K562 (cell line): ENCODE results near the gene HORMAD1. TPM values are rescaled to one million over a fixed set of nuclear protein-coding genes. Genes with fewer than 3 reads are reported as not detected.

Experiments
- ATAC-seq: fragments of 200-7000 bp; cut with Tn5 transposase; 3 replicates; pipeline ENCODE4 v1.9.1; 2020; ENCODE audit warnings: moderate library complexity
- BruUV-seq: library from RNA; stranded (reverse); fragments of 400-500 nt; replicated peaks from 2 replicates; lab custom pipeline; 2021; lab: Mats Ljungman, UMichigan
- CTCF ChIA-PET: fragments of 300-600 bp; formaldehyde crosslinking; extraction: SDS; loops from one replicate; lab custom pipeline; 2021; ENCODE audit warnings: low intra/inter-chr PET ratio; lab: Yijun Ruan, JAX
- POLR2A ChIA-PET: fragments of 300-600, 350-650 bp; sonication (Branson Sonifier 250); formaldehyde crosslinking; extraction: SDS; loops from one replicate; lab custom pipeline; 2021; ENCODE audit warnings: antibody characterized with exemption, inconsistent platforms; lab: Yijun Ruan, JAX
- DNase-seq, 4 experiments: peaks; one replicate each; pipeline versions ENCODE4 v3.0.0 to v3.0.0-alpha.2; 2011 to 2018; ENCODE audit warnings: low spot score in 3 of 4, mixed read lengths in 3 of 4; ENCODE audit errors: extremely low read depth in 1 of 4
- FAIRE-seq: peaks from 2 replicates; lab custom pipeline; 2011; peaks lifted over from hg19 to GRCh38; lab: Jason Lieb, UNC
- H2AFZ ChIP-seq: 2 replicates; pipeline ENCODE4 v1.6.0; 2011; ENCODE audit warnings: low read depth, low read length, control low read depth, inconsistent platforms
- H3K27ac ChIP-seq: fragments of 200-600 bp; 3 replicates; pipeline ENCODE4 v1.8.0; 2011; ENCODE audit warnings: low read depth, mild to moderate bottlenecking, control low read depth, inconsistent platforms, low read length, moderate library complexity, mixed read lengths; ENCODE audit errors: extremely low read depth
- H3K27me3 ChIP-seq, 2 experiments: fragments of 300-600 bp in 1 of 2; 2 replicates in 1 of 2; 3 replicates in 1 of 2; pipeline versions ENCODE4 v1.6.0 to v1.8.0; 2011; ENCODE audit warnings: inconsistent platforms in 2 of 2, low read length in 2 of 2, mild to moderate bottlenecking in 1 of 2, mixed read lengths in 1 of 2, moderate library complexity in 1 of 2; ENCODE audit not compliant: control insufficient read depth in 2 of 2, insufficient read depth in 2 of 2
- H3K36me3 ChIP-seq: fragments of 300-600 bp; 3 replicates; pipeline ENCODE4 v1.8.0; 2011; ENCODE audit warnings: mild to moderate bottlenecking, low read length, inconsistent platforms; ENCODE audit not compliant: control insufficient read depth, insufficient read depth
- H3K4me1 ChIP-seq, 2 experiments: fragments of 200-600 bp in 1 of 2; replicated peaks in 1 of 2; 2 replicates in 1 of 2; 3 replicates in 1 of 2; pipeline versions ENCODE4 v1.5.1 to v1.8.0; 2011; ENCODE audit warnings: inconsistent platforms in 2 of 2, low read length in 2 of 2, mild to moderate bottlenecking in 1 of 2, mixed read lengths in 1 of 2, moderate library complexity in 1 of 2; ENCODE audit not compliant: control insufficient read depth in 2 of 2, insufficient read depth in 2 of 2
- H3K4me2 ChIP-seq: 2 replicates; pipeline ENCODE4 v1.6.1; 2011; ENCODE audit warnings: low read length, control low read depth, inconsistent platforms, mixed read lengths; ENCODE audit not compliant: insufficient read depth
- H3K4me3 ChIP-seq: fragments of 200-600 bp; sonication (generic), shearing (Covaris generic); 2 replicates; pipeline ENCODE4 v1.5.1; 2016; ENCODE audit warnings: control low read depth, inconsistent platforms
- H3K79me2 ChIP-seq: fragments of 200-600 bp; 3 replicates; pipeline ENCODE4 v1.8.0; 2011; ENCODE audit warnings: low read length, inconsistent platforms; ENCODE audit not compliant: control insufficient read depth, insufficient read depth
- H3K9ac ChIP-seq, 2 experiments: 2 replicates each; pipeline versions ENCODE4 v1.6.0 to v1.6.1; 2011; ENCODE audit warnings: low read depth in 2 of 2, low read length in 2 of 2, control low read depth in 1 of 2, inconsistent platforms in 1 of 2, mild to moderate bottlenecking in 1 of 2, mixed read lengths in 1 of 2; ENCODE audit not compliant: insufficient read depth in 1 of 2
- H3K9me1 ChIP-seq: one replicate; pipeline ENCODE4 v1.6.0; 2011; ENCODE audit warnings: inconsistent platforms, mild to moderate bottlenecking, low read length, moderate library complexity; ENCODE audit not compliant: control insufficient read depth, insufficient read depth
- H3K9me3 ChIP-seq: replicated peaks from 2 replicates; pipeline ENCODE4 v1.5.1; 2011; ENCODE audit warnings: low read depth, low read length, inconsistent platforms; ENCODE audit not compliant: control insufficient read depth, insufficient read depth
- H4K20me1 ChIP-seq: replicated peaks from 2 replicates; pipeline ENCODE4 v1.6.1; 2011; ENCODE audit warnings: low read length, inconsistent platforms, mixed read lengths; ENCODE audit not compliant: control insufficient read depth, insufficient read depth
- ETV5 ChIP-seq: sonication (generic); formaldehyde crosslinking; IDR thresholded peaks from 2 replicates; pipeline ENCODE4 v1.4.0; 2020; ENCODE audit warnings: low read depth, mild to moderate bottlenecking, missing genetic modification reagents
- KDM2B ChIP-seq: fragments of 250-450 bp; sonication (Bioruptor Pico); IDR thresholded peaks from 2 replicates; pipeline ENCODE4 v1.8.0; 2021; ENCODE audit warnings: mild to moderate bottlenecking, moderate library complexity
- MITF ChIP-seq: IDR thresholded peaks from 2 replicates; pipeline ENCODE4 v1.6.1; 2014; ENCODE audit warnings: antibody characterized with exemption
- NCOA4 ChIP-seq: fragments of 450-650 bp; IDR thresholded peaks from 2 replicates; pipeline ENCODE4 v1.6.1; 2018; ENCODE audit warnings: mild to moderate bottlenecking; ENCODE audit not compliant: partially characterized antibody
- NFATC3 ChIP-seq: fragments of 450-650 bp; IDR thresholded peaks from 2 replicates; pipeline ENCODE4 v1.6.1; 2017; ENCODE audit warnings: mild to moderate bottlenecking
- PHB2 ChIP-seq: fragments of 450-650 bp; IDR thresholded peaks from 2 replicates; pipeline ENCODE4 v1.6.1; 2017; ENCODE audit warnings: low read depth
- POLR2H ChIP-seq: IDR thresholded peaks from 2 replicates; pipeline ENCODE4 v1.6.1; 2016; ENCODE audit warnings: missing genetic modification characterization, low read depth, mild to moderate bottlenecking, control low read depth, missing compliant biosample characterization, moderate library complexity
- PTRF ChIP-seq: fragments of 450-650 bp; IDR thresholded peaks from 2 replicates; pipeline ENCODE4 v1.6.1; 2016; ENCODE audit warnings: mild to moderate bottlenecking, missing genetic modification characterization, missing compliant biosample characterization
- RBM14 ChIP-seq: fragments of 200-400 bp; formaldehyde crosslinking; IDR thresholded peaks from 2 replicates; pipeline ENCODE4 v1.6.1; 2018; ENCODE audit warnings: low read depth, mild to moderate bottlenecking, low read length, moderate library complexity, borderline replicate concordance; ENCODE audit not compliant: insufficient read depth
- ZFX ChIP-seq: sonication (generic); formaldehyde crosslinking; IDR thresholded peaks from 2 replicates; pipeline ENCODE4 v1.8.0; 2022; ENCODE audit warnings: mild to moderate bottlenecking, missing genetic modification reagents, moderate library complexity
- ZNF174 ChIP-seq: fragments of 250-450 bp; sonication (Bioruptor Pico); IDR thresholded peaks from 2 replicates; pipeline ENCODE4 v1.4.0; 2020; ENCODE audit warnings: mild to moderate bottlenecking
- ZNF217 ChIP-seq: sonication (generic); formaldehyde crosslinking; IDR thresholded peaks from 2 replicates; pipeline ENCODE4 v1.8.0; 2022; ENCODE audit warnings: mild to moderate bottlenecking, missing genetic modification reagents
- ZNF3 ChIP-seq: fragments of 250-450 bp; sonication (Bioruptor Pico); IDR thresholded peaks from 2 replicates; pipeline ENCODE4 v1.5.0; 2021; ENCODE audit warnings: mild to moderate bottlenecking, moderate library complexity
- ZNF583 ChIP-seq: fragments of 250-450 bp; sonication (Bioruptor Pico); IDR thresholded peaks from 2 replicates; pipeline ENCODE4 v1.4.0; 2020
- ZNF696 ChIP-seq: fragments of 250-450 bp; sonication (Bioruptor Pico); conservative IDR thresholded peaks from 2 replicates; pipeline ENCODE4 v1.4.0; 2020; ENCODE audit warnings: mild to moderate bottlenecking, moderate library complexity
- WGBS: fragments of 100-300 bp; shearing (Covaris generic); methylation state at CpG from one replicate; pipeline ENCODE4 v1.1.6; 2016; ENCODE audit warnings: low coverage, mixed read lengths; ENCODE audit not compliant: insufficient coverage; ENCODE audit errors: missing lambda C conversion rate; 5-methylcytosine and 5-hydroxymethylcytosine counted together
- in situ Hi-C: fragments of 300-500 bp; cut with MboI; formaldehyde crosslinking; loops from 4 replicates; pipeline ENCODE4 v1.15.0; 2018; ENCODE audit warnings: inconsistent platforms, mixed read lengths
- intact Hi-C: fragments of 100-400 bp; cut with micrococcal nuclease; formaldehyde crosslinking; loops from 2 replicates; pipeline ENCODE4 v1.14.2; 2022
- polyA plus RNA-seq, 8 experiments: library from polyadenylated mRNA; depleted of rRNA in 4 of 8; stranded (reverse) in 5 of 8; unstranded in 3 of 8; fragments of >200 nt; fragmentation: Nextera tagmentation in 2 of 8; fragmentation: Illumina TruSeq in 1 of 8; extraction: Ambion mirVana in 2 of 8; extraction: Trizol in 1 of 8; gene quantifications; 2 replicates each; pipeline versions ENCODE4 v1.2.1 to v1.2.3, GENCODE V29; 2011 to 2014; ENCODE audit warnings: inconsistent platforms in 1 of 8, missing spikeins in 1 of 8
- total RNA-seq, 7 experiments: library from RNA; depleted of rRNA in 6 of 7; stranded (reverse); fragments of >200 nt in 6 of 7; fragmentation: Illumina TruSeq in 2 of 7; extraction: Trizol in 2 of 7; gene quantifications; 2 replicates each; pipeline versions ENCODE4 v1.2.1 to v1.2.3, GENCODE V29; 2011 to 2021; ENCODE audit warnings: low replicate concordance in 1 of 7
- TF ChIP-seq, protein P1 (sequence below): fragments of 250-450 bp; sonication (Bioruptor Pico); IDR thresholded peaks from 2 replicates; pipeline ENCODE4 v1.8.0; 2021; ENCODE audit warnings: moderate library complexity, mild to moderate bottlenecking, inconsistent platforms
- TF ChIP-seq, protein P2 (sequence below): sonication (generic); formaldehyde crosslinking; IDR thresholded peaks from 2 replicates; pipeline ENCODE4 v1.8.0; 2022; ENCODE audit warnings: mild to moderate bottlenecking, low read depth, missing genetic modification reagents

The HORMAD1 gene
- total and polyA plus RNA-seq, 9 of the 15 experiments (the other 6 are each of a cell fraction or from before 2014, with no cell fraction given): not detected

- Histone ChIP-seq H2AFZ (0 out of 2 replicates have a peak overlapping the region, but pooled peaks have one; percentile 23), H3K27ac (no peak overlapping the region), H3K79me2 (no peaks in the 10 kb centered on the region), H3K9me1 (no peaks in the 10 kb centered on the region), H3K9me3 (no peaks in the 10 kb centered on the region), H3K4me3 (no peak overlapping the region), H4K20me1 (no peaks in the 10 kb centered on the region), H3K9ac (no peak overlapping the region), H3K27me3 (no peaks in the 10 kb centered on the region), H3K4me2 (no peak overlapping the region), H3K4me1 (no peaks in the 10 kb centered on the region; a peak in 1 of 5 replicates), H3K36me3 (no peaks in the 10 kb centered on the region)
- in situ Hi-C loops (no loop called here), intact Hi-C loops (no loop called here)
- DNase-seq (no peak), FAIRE-seq (no peak), ATAC-seq (no peak)
- CTCF ChIA-PET: no interaction called here
- TF ChIP-seq ZNF174 (CRISPR knock-in tag) (no peak), NFATC3 (no peak), MITF (no peak), ZNF583 (CRISPR knock-in tag) (no peak), POLR2H (no peak), ZNF217 (CRISPR knock-in tag) (no peak), ZNF3 (CRISPR knock-in tag) (no peak), ZFX (CRISPR knock-in tag) (no peak), ETV5 (no peak), PHB2 (no peak), ZNF696 (CRISPR knock-in tag) (no peak), PTRF (tag) (no peak), NCOA4 (no peak), KDM2B (CRISPR knock-in tag) (no peak), RBM14 (no peak)
- TF ChIP-seq, protein P1, sequence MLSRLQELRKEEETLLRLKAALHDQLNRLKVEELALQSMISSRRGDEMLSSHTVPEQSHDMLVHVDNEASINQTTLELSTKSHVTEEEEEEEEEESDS (CRISPR knock-in tag): no peak
- TF ChIP-seq, protein P2, sequence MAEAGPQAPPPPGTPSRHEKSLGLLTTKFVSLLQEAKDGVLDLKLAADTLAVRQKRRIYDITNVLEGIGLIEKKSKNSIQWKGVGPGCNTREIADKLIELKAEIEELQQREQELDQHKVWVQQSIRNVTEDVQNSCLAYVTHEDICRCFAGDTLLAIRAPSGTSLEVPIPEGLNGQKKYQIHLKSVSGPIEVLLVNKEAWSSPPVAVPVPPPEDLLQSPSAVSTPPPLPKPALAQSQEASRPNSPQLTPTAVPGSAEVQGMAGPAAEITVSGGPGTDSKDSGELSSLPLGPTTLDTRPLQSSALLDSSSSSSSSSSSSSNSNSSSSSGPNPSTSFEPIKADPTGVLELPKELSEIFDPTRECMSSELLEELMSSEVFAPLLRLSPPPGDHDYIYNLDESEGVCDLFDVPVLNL: no peak
- WGBS: 25% methylated on average over 3 of the region's 3 CpGs
- BruUV-seq: no TSS peak
- POLR2A ChIA-PET: no interaction called here
Measured at GRCh38 chr1:150730130-150730721, 9.5 kb upstream of the HORMAD1 start.
